HEK293 (cell line): ENCODE data around the gene NRIP2.

Source experiments
- CTCF ChIP-seq: fragments of 450-650 bp; formaldehyde crosslinking; IDR thresholded peaks from 2 replicates; pipeline ENCODE4 v1.5.1; 2016; ENCODE audit warnings: missing biosample characterization, missing genetic modification characterization
- GLI2 ChIP-seq: fragments of 450-650 bp; formaldehyde crosslinking; IDR thresholded peaks from 2 replicates; pipeline ENCODE4; 2017; ENCODE audit warnings: missing biosample characterization, missing genetic modification characterization, low read depth, borderline replicate concordance
- ZBTB1 ChIP-seq: fragments of 450-650 bp; formaldehyde crosslinking; IDR thresholded peaks from 2 replicates; pipeline ENCODE4 v1.5.1; 2016; ENCODE audit warnings: missing biosample characterization, missing genetic modification characterization
- ZNF121 ChIP-seq: fragments of 450-650 bp; formaldehyde crosslinking; IDR thresholded peaks from 2 replicates; pipeline ENCODE4 v1.5.1; 2016; ENCODE audit warnings: missing biosample characterization, missing genetic modification characterization
- ZNF239 ChIP-seq: fragments of 450-650 bp; formaldehyde crosslinking; IDR thresholded peaks from 2 replicates; pipeline ENCODE4 v1.5.1; 2016; ENCODE audit warnings: missing biosample characterization, missing genetic modification characterization
- ZNF580 ChIP-seq: fragments of 450-650 bp; formaldehyde crosslinking; IDR thresholded peaks from 2 replicates; pipeline ENCODE4 v1.5.1; 2016; ENCODE audit warnings: missing biosample characterization, missing genetic modification characterization
- ZNF639 ChIP-seq: fragments of 450-650 bp; formaldehyde crosslinking; IDR thresholded peaks from 2 replicates; pipeline ENCODE4 v1.5.1; 2016; ENCODE audit warnings: missing biosample characterization, missing genetic modification characterization
- ZNF791 ChIP-seq: fragments of 450-650 bp; formaldehyde crosslinking; IDR thresholded peaks from 2 replicates; pipeline ENCODE4 v1.5.1; 2016; ENCODE audit warnings: missing biosample characterization, missing genetic modification characterization
- ZSCAN16 ChIP-seq: fragments of 450-650 bp; formaldehyde crosslinking; IDR thresholded peaks from 2 replicates; pipeline ENCODE4 v1.5.1; 2016; ENCODE audit warnings: missing biosample characterization, missing genetic modification characterization
- TF ChIP-seq, protein P1 (sequence below): fragments of 450-650 bp; formaldehyde crosslinking; IDR thresholded peaks from 2 replicates; pipeline ENCODE4 v1.5.1; 2017; ENCODE audit warnings: missing biosample characterization, missing genetic modification characterization

- no peak for TF ChIP-seq CTCF
- TF ChIP-seq ZNF239 (tag by site-specific recombination): no peak
- TF ChIP-seq, protein P1, sequence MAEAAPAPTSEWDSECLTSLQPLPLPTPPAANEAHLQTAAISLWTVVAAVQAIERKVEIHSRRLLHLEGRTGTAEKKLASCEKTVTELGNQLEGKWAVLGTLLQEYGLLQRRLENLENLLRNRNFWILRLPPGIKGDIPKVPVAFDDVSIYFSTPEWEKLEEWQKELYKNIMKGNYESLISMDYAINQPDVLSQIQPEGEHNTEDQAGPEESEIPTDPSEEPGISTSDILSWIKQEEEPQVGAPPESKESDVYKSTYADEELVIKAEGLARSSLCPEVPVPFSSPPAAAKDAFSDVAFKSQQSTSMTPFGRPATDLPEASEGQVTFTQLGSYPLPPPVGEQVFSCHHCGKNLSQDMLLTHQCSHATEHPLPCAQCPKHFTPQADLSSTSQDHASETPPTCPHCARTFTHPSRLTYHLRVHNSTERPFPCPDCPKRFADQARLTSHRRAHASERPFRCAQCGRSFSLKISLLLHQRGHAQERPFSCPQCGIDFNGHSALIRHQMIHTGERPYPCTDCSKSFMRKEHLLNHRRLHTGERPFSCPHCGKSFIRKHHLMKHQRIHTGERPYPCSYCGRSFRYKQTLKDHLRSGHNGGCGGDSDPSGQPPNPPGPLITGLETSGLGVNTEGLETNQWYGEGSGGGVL (tag by site-specific recombination): no peak
- no peak for TF ChIP-seq ZNF791 (tag by site-specific recombination)
- TF ChIP-seq ZNF580 (tag by site-specific recombination): no peak
- TF ChIP-seq GLI2 (tag by site-specific recombination): no peak
- no peak for TF ChIP-seq ZNF121 (tag by site-specific recombination)
- no peak for TF ChIP-seq ZBTB1 (tag by site-specific recombination)
- TF ChIP-seq ZNF639 (tag by site-specific recombination): no peak
- TF ChIP-seq ZSCAN16 (tag by site-specific recombination): no peak
Measured at GRCh38 chr12:2793561-2793960, 41.3 kb downstream of the NRIP2 start.
